Neural crest cell (in vitro differentiated cells): ENCODE measurements around the gene MLST8. TPM values are rescaled to one million over a fixed set of nuclear protein-coding genes. Genes with fewer than 3 reads are reported as not detected.

ENCODE experiments used
- DNase-seq: peaks from one replicate; pipeline ENCODE4 v3.0.0; 2021; ENCODE audit warnings: low read depth, mixed read lengths, low spot score
- H3K27ac Mint-ChIP-seq: one replicate; pipeline ENCODE4 v1.8.0; 2021; ENCODE audit warnings: mild to moderate bottlenecking, mixed read lengths; ENCODE audit not compliant: unreplicated experiment
- H3K27me3 Mint-ChIP-seq: 2 replicates; pipeline ENCODE4 v1.8.0; 2021; ENCODE audit warnings: low read depth, mild to moderate bottlenecking, mixed read lengths
- H3K36me3 Mint-ChIP-seq: 2 replicates; pipeline ENCODE4 v1.8.0; 2021; ENCODE audit warnings: low read depth, mild to moderate bottlenecking, mixed read lengths
- H3K4me1 Mint-ChIP-seq: 2 replicates; pipeline ENCODE4 v1.8.0; 2021; ENCODE audit warnings: mixed read lengths
- H3K4me3 Mint-ChIP-seq: one replicate; pipeline ENCODE4 v1.8.0; 2021; ENCODE audit warnings: mild to moderate bottlenecking, mixed read lengths
- H3K9me3 Mint-ChIP-seq: 2 replicates; pipeline ENCODE4 v1.8.0; 2021; ENCODE audit warnings: mixed read lengths
- CTCF ChIP-seq: fragments of 200-600 bp; sonication (generic); conservative IDR thresholded peaks from 2 replicates; pipeline ENCODE4 v1.5.0; 2021; ENCODE audit warnings: antibody characterized with exemption, mild to moderate bottlenecking
- total RNA-seq: library from RNA; stranded (reverse); gene quantifications from 2 replicates; pipeline ENCODE4 v1.2.1, GENCODE V29; 2021

Gene MLST8
- total RNA-seq, 1 donor from 2014 or later, result 68.1 TPM

- H3K4me1 Mint-ChIP-seq, result no peaks in the 10 kb centered on the region
- no peak overlapping the region for H3K27ac Mint-ChIP-seq
Measured at GRCh38 chr16:2174396-2175131, 30.7 kb upstream of the MLST8 start.

GRCh38 chr16:2175454-2175853 lies 29.8 kb upstream of the MLST8 start:
- Mint-ChIP-seq H3K9me3 (no peaks in the 10 kb centered on the region), H3K4me1 (no peaks in the 10 kb centered on the region), H3K4me3 (no peak overlapping the region), H3K36me3 (no peaks in the 10 kb centered on the region), H3K27me3 (no peaks in the 10 kb centered on the region), H3K27ac (peak overlapping the region; percentile 57)
- DNase-seq, result no peak
- TF ChIP-seq CTCF, result no peak

More at GRCh38 chr16:2174396-2175131, 30.7 kb upstream of the MLST8 start:
- no peak for TF ChIP-seq CTCF
- no peaks in the 10 kb centered on the region for H3K9me3 Mint-ChIP-seq
- H3K4me3 Mint-ChIP-seq, result no peak overlapping the region
- DNase-seq, result no peak
- H3K36me3 Mint-ChIP-seq, result no peaks in the 10 kb centered on the region
- H3K27me3 Mint-ChIP-seq, result no peaks in the 10 kb centered on the region

GRCh38 chr16:2176047-2176446 lies 29.2 kb upstream of the MLST8 start:
- H3K36me3 Mint-ChIP-seq, result no peaks in the 10 kb centered on the region
- no peaks in the 10 kb centered on the region for H3K4me1 Mint-ChIP-seq
- no peaks in the 10 kb centered on the region for H3K9me3 Mint-ChIP-seq
- H3K27me3 Mint-ChIP-seq, result no peaks in the 10 kb centered on the region
- no peak overlapping the region for H3K4me3 Mint-ChIP-seq
- TF ChIP-seq CTCF, result no peak
- DNase-seq, result no peak
- H3K27ac Mint-ChIP-seq, result peak overlapping the region; percentile 57

GRCh38 chr16:2177101-2177500 lies 28.2 kb upstream of the MLST8 start:
- H3K36me3 Mint-ChIP-seq, result peaks cover under 1% of the 10 kb centered on the region
- DNase-seq, result no peak
- no peak overlapping the region for H3K4me3 Mint-ChIP-seq
- H3K27me3 Mint-ChIP-seq, result no peaks in the 10 kb centered on the region
- H3K27ac Mint-ChIP-seq, result no peak overlapping the region
- H3K9me3 Mint-ChIP-seq, result no peaks in the 10 kb centered on the region
- H3K4me1 Mint-ChIP-seq, result no peaks in the 10 kb centered on the region
- TF ChIP-seq CTCF, result no peak

- Mint-ChIP-seq H3K4me3 (no peak overlapping the region), H3K9me3 (no peaks in the 10 kb centered on the region), H3K27ac (no peak overlapping the region), H3K36me3 (peaks cover 3% of the 10 kb centered on the region), H3K4me1 (no peaks in the 10 kb centered on the region), H3K27me3 (no peaks in the 10 kb centered on the region)
- TF ChIP-seq CTCF, result no peak
- no peak for DNase-seq
Measured at GRCh38 chr16:2177561-2177960, 27.7 kb upstream of the MLST8 start.
